GM23338 (cell line): ENCODE data around the gene TRPC6. TPM values are rescaled to one million over a fixed set of nuclear protein-coding genes. Genes with fewer than 3 reads are reported as not detected.

ENCODE experiments used
- ATAC-seq: fragments of 200-7000 bp; cut with Tn5 transposase; 3 replicates; pipeline ENCODE4 v1.9.1; 2020
- DNase-seq: peaks from one replicate; pipeline ENCODE4 v3.0.0-alpha.2; 2015; ENCODE audit warnings: low spot score
- H2AFZ ChIP-seq: fragments of 200-600 bp; sonication (generic); 2 replicates; pipeline ENCODE4 v1.8.0; 2016; ENCODE audit warnings: antibody characterized with exemption, mild to moderate bottlenecking, moderate library complexity
- H3F3A ChIP-seq: fragments of 200-600 bp; sonication (generic); replicated peaks from 2 replicates; pipeline ENCODE4 v1.8.0; 2017; ENCODE audit warnings: antibody characterized with exemption, mixed run types, low read depth
- H3K27ac ChIP-seq: fragments of 200-600 bp; sonication (generic); 2 replicates; pipeline ENCODE4 v1.6.1; 2016; ENCODE audit warnings: low read depth
- H3K27me3 ChIP-seq: fragments of 200-600 bp; sonication (generic); 2 replicates; pipeline ENCODE4 v1.8.0; 2016; ENCODE audit warnings: mild to moderate bottlenecking, mixed run types, moderate library complexity; ENCODE audit not compliant: insufficient read depth
- H3K36me3 ChIP-seq: fragments of 200-600 bp; sonication (generic); 2 replicates; pipeline ENCODE4 v1.8.0; 2016; ENCODE audit warnings: mild to moderate bottlenecking; ENCODE audit not compliant: insufficient read depth
- H3K4me1 ChIP-seq: fragments of 200-600 bp; sonication (generic); 2 replicates; pipeline ENCODE4 v1.8.0; 2016; ENCODE audit warnings: mild to moderate bottlenecking, moderate library complexity; ENCODE audit not compliant: insufficient read depth
- H3K4me2 ChIP-seq: fragments of 200-600 bp; sonication (generic); 2 replicates; pipeline ENCODE4 v1.7.1; 2017; ENCODE audit warnings: mixed run types
- H3K4me3 ChIP-seq: fragments of 200-600 bp; sonication (generic); 2 replicates; pipeline ENCODE4 v1.6.1; 2016; ENCODE audit warnings: mixed run types
- H3K79me2 ChIP-seq: fragments of 200-600 bp; sonication (generic); replicated peaks from 2 replicates; pipeline ENCODE4 v1.8.0; 2017; ENCODE audit warnings: mild to moderate bottlenecking; ENCODE audit not compliant: insufficient read depth
- H3K9me2 ChIP-seq: fragments of 200-600 bp; sonication (generic); 2 replicates; pipeline ENCODE4 v1.8.0; 2017; ENCODE audit not compliant: insufficient read depth
- H4K20me1 ChIP-seq: fragments of 200-600 bp; sonication (generic); replicated peaks from 2 replicates; pipeline ENCODE4 v1.8.0; 2017; ENCODE audit warnings: mild to moderate bottlenecking; ENCODE audit not compliant: insufficient read depth
- H3K27ac Mint-ChIP-seq: 2 replicates; pipeline ENCODE4 v1.8.0; 2020; ENCODE audit warnings: inconsistent platforms, mild to moderate bottlenecking, moderate library complexity, mixed read lengths
- H3K27me3 Mint-ChIP-seq: 3 replicates; pipeline ENCODE4 v1.8.0; 2022; ENCODE audit warnings: low read depth, mild to moderate bottlenecking, moderate library complexity, mixed read lengths, inconsistent platforms; ENCODE audit not compliant: insufficient read depth, poor library complexity
- H3K36me3 Mint-ChIP-seq: 3 replicates; pipeline ENCODE4 v1.8.0; 2021; ENCODE audit warnings: low read depth, mild to moderate bottlenecking, inconsistent platforms, moderate library complexity, mixed read lengths
- H3K4me1 Mint-ChIP-seq: 3 replicates; pipeline ENCODE4 v1.8.0; 2020; ENCODE audit warnings: mild to moderate bottlenecking, inconsistent platforms, mixed read lengths
- H3K4me3 Mint-ChIP-seq: 3 replicates; pipeline ENCODE4 v1.8.0; 2021; ENCODE audit warnings: moderate library complexity, mild to moderate bottlenecking, inconsistent platforms, mixed read lengths
- H3K9me3 Mint-ChIP-seq: 3 replicates; pipeline ENCODE4 v1.8.0; 2020; ENCODE audit warnings: moderate library complexity, mild to moderate bottlenecking, inconsistent platforms, mixed read lengths
- CREB1 ChIP-seq: fragments of 250-450 bp; sonication (Bioruptor Pico); IDR thresholded peaks from 2 replicates; pipeline ENCODE4 v1.5.0; 2020; ENCODE audit warnings: low read depth, mild to moderate bottlenecking, moderate library complexity
- CTCF ChIP-seq, 2 experiments: fragments of 200-600 bp in 1 of 2; sonication (generic) in 1 of 2; conservative IDR thresholded peaks; 2 replicates each; pipeline versions ENCODE4 v1.5.1 to v1.6.1; 2016 to 2017; ENCODE audit warnings: antibody characterized with exemption in 2 of 2, low read depth in 2 of 2, mild to moderate bottlenecking in 2 of 2, moderate library complexity in 1 of 2
- EZH2 ChIP-seq: fragments of 200-600 bp; sonication (generic); IDR thresholded peaks from one replicate; pipeline ENCODE4 v1.8.0; 2017; ENCODE audit warnings: antibody characterized with exemption, mild to moderate bottlenecking, low read depth; ENCODE audit not compliant: unreplicated experiment
- EZH2phosphoT487 ChIP-seq: fragments of 200-600 bp; sonication (generic); IDR thresholded peaks from one replicate; pipeline ENCODE4 v1.8.1; 2018; ENCODE audit warnings: antibody characterized with exemption; ENCODE audit not compliant: unreplicated experiment
- JUNB ChIP-seq: IDR thresholded peaks from one replicate; pipeline ENCODE4 v1.6.1; 2016; ENCODE audit warnings: antibody characterized with exemption; ENCODE audit not compliant: unreplicated experiment
- NANOG ChIP-seq: IDR thresholded peaks from 2 replicates; pipeline ENCODE4 v1.6.1; 2016; ENCODE audit warnings: antibody characterized with exemption, borderline replicate concordance
- POLR2AphosphoS5 ChIP-seq: IDR thresholded peaks from 2 replicates; pipeline ENCODE4 v1.6.1; 2016; ENCODE audit warnings: antibody characterized with exemption, low read depth
- REST ChIP-seq: IDR thresholded peaks from one replicate; pipeline ENCODE4 v1.6.1; 2018; ENCODE audit warnings: antibody characterized with exemption; ENCODE audit not compliant: unreplicated experiment
- STAT1 ChIP-seq: IDR thresholded peaks from one replicate; pipeline ENCODE4 v1.6.1; 2016; ENCODE audit warnings: antibody characterized with exemption; ENCODE audit not compliant: unreplicated experiment
- ZNF114 ChIP-seq: fragments of 250-450 bp; sonication (Bioruptor Pico); IDR thresholded peaks from 2 replicates; pipeline ENCODE4 v1.5.0; 2020; ENCODE audit warnings: mild to moderate bottlenecking, moderate library complexity
- ZNF331 ChIP-seq: fragments of 250-450 bp; sonication (Bioruptor Pico); IDR thresholded peaks from 2 replicates; pipeline ENCODE4 v1.5.0; 2020; ENCODE audit warnings: low read depth, mild to moderate bottlenecking, moderate library complexity
- polyA plus RNA-seq: library from polyadenylated mRNA; unstranded; fragments of >200 nt; fragmentation: Nextera tagmentation; extraction: Ambion mirVana; gene quantifications from 2 replicates; pipeline ENCODE4 v1.2.1, GENCODE V29; 2016
- total RNA-seq: library from RNA; depleted of rRNA; stranded (reverse); fragments of >200 nt; shearing (Covaris generic); gene quantifications from 2 replicates; pipeline ENCODE4 v1.2.3, GENCODE V29; 2014
- TF ChIP-seq, protein P1 (sequence below): IDR thresholded peaks from 2 replicates; pipeline ENCODE4 v1.6.1; 2016; ENCODE audit warnings: antibody characterized with exemption
- TF ChIP-seq, protein P2 (sequence below): fragments of 250-450 bp; sonication (Bioruptor Pico); IDR thresholded peaks from 2 replicates; pipeline ENCODE4 v1.5.0; 2020; ENCODE audit warnings: mild to moderate bottlenecking, moderate library complexity

TRPC6 gene
- total and polyA plus RNA-seq, 2 experiments from 2014 or later: 0.05 to 4.4 TPM

GRCh38 chr11:101586965-101587364 is 3.2 kb upstream of the TRPC6 start:
- Histone ChIP-seq H2AFZ (peak overlapping the region; percentile 60; the same call in 1 of the 2 replicates), H4K20me1 (no peaks in the 10 kb centered on the region), H3K27me3 (peaks cover 38% of the 10 kb centered on the region), H3K27ac (no peak overlapping the region), H3F3A (no peaks in the 10 kb centered on the region), H3K36me3 (no peaks in the 10 kb centered on the region), H3K4me1 (peaks cover 6% of the 10 kb centered on the region), H3K4me2 (no peak overlapping the region), H3K9me2 (no peaks in the 10 kb centered on the region), H3K79me2 (no peaks in the 10 kb centered on the region), H3K4me3 (no peak overlapping the region)
- ATAC-seq: no peak
- Mint-ChIP-seq H3K9me3 (no peaks in the 10 kb centered on the region), H3K4me3 (no peak overlapping the region), H3K4me1 (peaks cover 8% of the 10 kb centered on the region; the same call in 2 of the 3 replicates), H3K27ac (no peak overlapping the region), H3K36me3 (no peaks in the 10 kb centered on the region), H3K27me3 (peaks cover 26% of the 10 kb centered on the region)
- TF ChIP-seq, protein P1, sequence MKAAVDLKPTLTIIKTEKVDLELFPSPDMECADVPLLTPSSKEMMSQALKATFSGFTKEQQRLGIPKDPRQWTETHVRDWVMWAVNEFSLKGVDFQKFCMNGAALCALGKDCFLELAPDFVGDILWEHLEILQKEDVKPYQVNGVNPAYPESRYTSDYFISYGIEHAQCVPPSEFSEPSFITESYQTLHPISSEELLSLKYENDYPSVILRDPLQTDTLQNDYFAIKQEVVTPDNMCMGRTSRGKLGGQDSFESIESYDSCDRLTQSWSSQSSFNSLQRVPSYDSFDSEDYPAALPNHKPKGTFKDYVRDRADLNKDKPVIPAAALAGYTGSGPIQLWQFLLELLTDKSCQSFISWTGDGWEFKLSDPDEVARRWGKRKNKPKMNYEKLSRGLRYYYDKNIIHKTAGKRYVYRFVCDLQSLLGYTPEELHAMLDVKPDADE: no peak
- no peak for TF ChIP-seq POLR2AphosphoS5
- TF ChIP-seq STAT1: no peak
- no peak for TF ChIP-seq CTCF (conservative IDR thresholded peaks at IDR 0.05; ENCODE audit: low read depth in 2 of 2)
- TF ChIP-seq EZH2phosphoT487: no peak
- no peak for TF ChIP-seq EZH2
- TF ChIP-seq NANOG: no peak
- no peak for TF ChIP-seq CREB1 (CRISPR knock-in tag)
- no peak for TF ChIP-seq ZNF331
- TF ChIP-seq, protein P2, sequence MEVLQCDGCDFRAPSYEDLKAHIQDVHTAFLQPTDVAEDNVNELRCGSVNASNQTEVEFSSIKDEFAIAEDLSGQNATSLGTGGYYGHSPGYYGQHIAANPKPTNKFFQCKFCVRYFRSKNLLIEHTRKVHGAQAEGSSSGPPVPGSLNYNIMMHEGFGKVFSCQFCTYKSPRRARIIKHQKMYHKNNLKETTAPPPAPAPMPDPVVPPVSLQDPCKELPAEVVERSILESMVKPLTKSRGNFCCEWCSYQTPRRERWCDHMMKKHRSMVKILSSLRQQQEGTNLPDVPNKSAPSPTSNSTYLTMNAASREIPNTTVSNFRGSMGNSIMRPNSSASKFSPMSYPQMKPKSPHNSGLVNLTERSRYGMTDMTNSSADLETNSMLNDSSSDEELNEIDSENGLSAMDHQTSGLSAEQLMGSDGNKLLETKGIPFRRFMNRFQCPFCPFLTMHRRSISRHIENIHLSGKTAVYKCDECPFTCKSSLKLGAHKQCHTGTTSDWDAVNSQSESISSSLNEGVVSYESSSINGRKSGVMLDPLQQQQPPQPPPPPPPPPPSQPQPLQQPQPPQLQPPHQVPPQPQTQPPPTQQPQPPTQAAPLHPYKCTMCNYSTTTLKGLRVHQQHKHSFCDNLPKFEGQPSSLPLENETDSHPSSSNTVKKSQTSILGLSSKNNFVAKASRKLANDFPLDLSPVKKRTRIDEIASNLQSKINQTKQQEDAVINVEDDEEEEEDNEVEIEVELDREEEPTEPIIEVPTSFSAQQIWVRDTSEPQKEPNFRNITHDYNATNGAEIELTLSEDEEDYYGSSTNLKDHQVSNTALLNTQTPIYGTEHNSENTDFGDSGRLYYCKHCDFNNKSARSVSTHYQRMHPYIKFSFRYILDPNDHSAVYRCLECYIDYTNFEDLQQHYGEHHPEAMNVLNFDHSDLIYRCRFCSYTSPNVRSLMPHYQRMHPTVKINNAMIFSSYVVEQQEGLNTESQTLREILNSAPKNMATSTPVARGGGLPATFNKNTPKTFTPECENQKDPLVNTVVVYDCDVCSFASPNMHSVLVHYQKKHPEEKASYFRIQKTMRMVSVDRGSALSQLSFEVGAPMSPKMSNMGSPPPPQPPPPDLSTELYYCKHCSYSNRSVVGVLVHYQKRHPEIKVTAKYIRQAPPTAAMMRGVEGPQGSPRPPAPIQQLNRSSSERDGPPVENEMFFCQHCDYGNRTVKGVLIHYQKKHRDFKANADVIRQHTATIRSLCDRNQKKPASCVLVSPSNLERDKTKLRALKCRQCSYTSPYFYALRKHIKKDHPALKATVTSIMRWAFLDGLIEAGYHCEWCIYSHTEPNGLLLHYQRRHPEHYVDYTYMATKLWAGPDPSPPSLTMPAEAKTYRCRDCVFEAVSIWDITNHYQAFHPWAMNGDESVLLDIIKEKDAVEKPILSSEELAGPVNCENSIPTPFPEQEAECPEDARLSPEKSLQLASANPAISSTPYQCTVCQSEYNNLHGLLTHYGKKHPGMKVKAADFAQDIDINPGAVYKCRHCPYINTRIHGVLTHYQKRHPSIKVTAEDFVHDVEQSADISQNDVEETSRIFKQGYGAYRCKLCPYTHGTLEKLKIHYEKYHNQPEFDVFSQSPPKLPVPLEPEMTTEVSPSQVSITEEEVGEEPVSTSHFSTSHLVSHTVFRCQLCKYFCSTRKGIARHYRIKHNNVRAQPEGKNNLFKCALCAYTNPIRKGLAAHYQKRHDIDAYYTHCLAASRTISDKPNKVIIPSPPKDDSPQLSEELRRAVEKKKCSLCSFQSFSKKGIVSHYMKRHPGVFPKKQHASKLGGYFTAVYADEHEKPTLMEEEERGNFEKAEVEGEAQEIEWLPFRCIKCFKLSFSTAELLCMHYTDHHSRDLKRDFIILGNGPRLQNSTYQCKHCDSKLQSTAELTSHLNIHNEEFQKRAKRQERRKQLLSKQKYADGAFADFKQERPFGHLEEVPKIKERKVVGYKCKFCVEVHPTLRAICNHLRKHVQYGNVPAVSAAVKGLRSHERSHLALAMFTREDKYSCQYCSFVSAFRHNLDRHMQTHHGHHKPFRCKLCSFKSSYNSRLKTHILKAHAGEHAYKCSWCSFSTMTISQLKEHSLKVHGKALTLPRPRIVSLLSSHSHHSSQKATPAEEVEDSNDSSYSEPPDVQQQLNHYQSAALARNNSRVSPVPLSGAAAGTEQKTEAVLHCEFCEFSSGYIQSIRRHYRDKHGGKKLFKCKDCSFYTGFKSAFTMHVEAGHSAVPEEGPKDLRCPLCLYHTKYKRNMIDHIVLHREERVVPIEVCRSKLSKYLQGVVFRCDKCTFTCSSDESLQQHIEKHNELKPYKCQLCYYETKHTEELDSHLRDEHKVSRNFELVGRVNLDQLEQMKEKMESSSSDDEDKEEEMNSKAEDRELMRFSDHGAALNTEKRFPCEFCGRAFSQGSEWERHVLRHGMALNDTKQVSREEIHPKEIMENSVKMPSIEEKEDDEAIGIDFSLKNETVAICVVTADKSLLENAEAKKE (CRISPR knock-in tag): no peak
- no peak for TF ChIP-seq JUNB
- no peak for TF ChIP-seq ZNF114
- TF ChIP-seq REST: no peak
- DNase-seq: no peak
